Neutrophil (primary cell): ENCODE measurements around the gene TIE1.

ENCODE experiments used
- H3K27ac ChIP-seq: fragments of 200-600 bp; sonication (generic); 2 replicates; pipeline ENCODE4 v1.5.1; 2016; ENCODE audit warnings: mild to moderate bottlenecking, moderate library complexity
- H3K27me3 ChIP-seq: fragments of 200-600 bp; sonication (generic); 2 replicates; pipeline ENCODE4 v1.6.0; 2016; ENCODE audit warnings: mild to moderate bottlenecking
- H3K36me3 ChIP-seq: fragments of 200-600 bp; sonication (generic); 2 replicates; pipeline ENCODE4 v1.5.1; 2017
- H3K4me1 ChIP-seq, 2 experiments: fragments of 200-600 bp in 1 of 2; sonication (generic) in 1 of 2; 1 replicate in 1 of 2; 2 replicates in 1 of 2; pipeline versions ENCODE4 v1.5.1 to v1.6.1; 2013 to 2016; ENCODE audit warnings: low read depth in 1 of 2, low read length in 1 of 2, mild to moderate bottlenecking in 1 of 2, moderate library complexity in 1 of 2; ENCODE audit not compliant: control insufficient read depth in 1 of 2, insufficient read depth in 1 of 2
- H3K4me3 ChIP-seq, 2 experiments: fragments of 200-600 bp in 1 of 2; sonication (generic) in 1 of 2; 1 replicate in 1 of 2; 2 replicates in 1 of 2; pipeline ENCODE4 v1.5.1; 2013 to 2016; ENCODE audit warnings: low read depth in 1 of 2, low read length in 1 of 2, mild to moderate bottlenecking in 1 of 2, moderate library complexity in 1 of 2
- H3K9me3 ChIP-seq: fragments of 200-600 bp; sonication (generic); 2 replicates; pipeline ENCODE4 v1.5.1; 2016
- CTCF ChIP-seq: fragments of 200-600 bp; sonication (generic); IDR thresholded peaks from 2 replicates; pipeline ENCODE4 v1.5.1; 2016; ENCODE audit warnings: antibody characterized with exemption

Gene TIE1

GRCh38 chr1:43321331-43321891, 20.6 kb downstream of the TIE1 start:
- Histone ChIP-seq H3K4me3 (no peak overlapping the region), H3K36me3 (no peaks in the 10 kb centered on the region), H3K27me3 (no peaks in the 10 kb centered on the region), H3K27ac (no peak overlapping the region), H3K9me3 (no peaks in the 10 kb centered on the region), H3K4me1 (no peaks in the 10 kb centered on the region)
- no peak for TF ChIP-seq CTCF

GRCh38 chr1:43322506-43322905, 21.7 kb downstream of the TIE1 start:
- H3K36me3 ChIP-seq, result no peaks in the 10 kb centered on the region
- no peak for TF ChIP-seq CTCF
- H3K4me1 ChIP-seq, result no peaks in the 10 kb centered on the region
- H3K27me3 ChIP-seq, result no peaks in the 10 kb centered on the region
- no peak overlapping the region for H3K27ac ChIP-seq
- no peaks in the 10 kb centered on the region for H3K9me3 ChIP-seq
- H3K4me3 ChIP-seq, result no peak overlapping the region

GRCh38 chr1:43324810-43325209, 24.0 kb downstream of the TIE1 start:
- TF ChIP-seq CTCF, result no peak
- no peaks in the 10 kb centered on the region for H3K27me3 ChIP-seq
- H3K36me3 ChIP-seq, result no peaks in the 10 kb centered on the region
- no peaks in the 10 kb centered on the region for H3K9me3 ChIP-seq
- no peak overlapping the region for H3K27ac ChIP-seq
- H3K4me1 ChIP-seq, result no peaks in the 10 kb centered on the region
- H3K4me3 ChIP-seq, result no peak overlapping the region

- Histone ChIP-seq H3K27ac (no peak overlapping the region), H3K36me3 (no peaks in the 10 kb centered on the region), H3K4me1 (no peaks in the 10 kb centered on the region), H3K4me3 (no peak overlapping the region), H3K9me3 (no peaks in the 10 kb centered on the region), H3K27me3 (no peaks in the 10 kb centered on the region)
- TF ChIP-seq CTCF, result no peak
These were observed 24.6 kb downstream of the TIE1 start for GRCh38 chr1:43325381-43325780.

GRCh38 chr1:43327549-43328292, 26.9 kb downstream of the TIE1 start:
- no peaks in the 10 kb centered on the region for H3K9me3 ChIP-seq
- no peaks in the 10 kb centered on the region for H3K27me3 ChIP-seq
- no peaks in the 10 kb centered on the region for H3K4me1 ChIP-seq
- H3K36me3 ChIP-seq, result no peaks in the 10 kb centered on the region
- no peak overlapping the region for H3K4me3 ChIP-seq
- TF ChIP-seq CTCF, result no peak
- no peak overlapping the region for H3K27ac ChIP-seq
